ENCODE results near the gene RBPJ. TPM values are rescaled to one million over a fixed set of nuclear protein-coding genes. Genes with fewer than 3 reads are reported as not detected.

The RBPJ gene
- polyA plus RNA-seq, 4 donors, result 13.0 to 50.6 (median 17.8) TPM

DNA sequence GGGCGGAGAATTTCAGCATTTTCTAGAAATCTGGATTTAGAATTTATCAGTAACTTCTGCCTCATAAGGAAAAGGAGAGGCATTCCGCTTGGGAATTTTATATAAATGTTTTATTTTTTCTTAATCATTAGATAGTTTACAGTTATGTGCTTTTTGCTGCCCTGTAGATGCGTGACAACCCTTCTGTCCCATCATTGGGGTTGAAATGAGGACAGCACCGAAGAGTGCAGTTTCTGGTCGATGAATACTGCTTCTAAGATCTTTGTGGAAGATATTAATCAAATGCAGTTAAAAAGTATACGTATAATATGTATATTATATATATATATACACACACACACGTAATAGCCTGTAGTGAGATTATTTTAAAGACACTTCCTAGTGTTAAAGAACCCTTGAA is 1.5 kb downstream of the RBPJ start:
- H3K9me3 ChIP-seq (ENCODE audit: control insufficient read depth in 2 of 2, insufficient read depth in 1 of 2, low read depth in 1 of 2, low read length in 1 of 2), result peaks cover 0 to 12% of the 10 kb centered on the region in 2 donors
- WGBS, 3 donors, result 17 to 25% (median 19%) methylated on average over 7 of the region's 7 CpGs

DNA sequence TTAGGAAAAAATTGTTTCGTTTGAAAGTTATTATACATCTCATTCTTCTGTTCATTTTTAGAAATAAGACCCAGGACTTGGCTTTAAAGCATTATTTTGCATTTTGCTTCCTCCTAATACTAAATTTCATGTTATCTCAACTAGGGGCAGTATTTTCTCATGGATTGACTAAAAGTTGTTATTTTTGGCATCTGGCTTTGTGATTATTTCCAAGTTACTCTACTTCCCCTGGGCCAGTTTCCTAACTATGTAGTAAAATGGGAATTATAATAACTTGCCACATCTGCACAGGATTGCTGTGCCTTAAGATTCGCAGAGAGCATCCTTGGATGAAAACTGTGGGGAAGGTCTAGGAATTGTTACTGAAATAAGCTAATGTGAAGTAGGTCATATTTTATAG is 3.0 kb downstream of the RBPJ start:
- H3K36me3 ChIP-seq (ENCODE audit: control insufficient read depth in 3 of 3, insufficient read depth in 2 of 3, low read depth in 1 of 3, low read length in 3 of 3), result no peaks in the 10 kb centered on the region
- H3K9me3 ChIP-seq (ENCODE audit: control insufficient read depth in 2 of 2, insufficient read depth in 1 of 2, low read depth in 1 of 2, low read length in 1 of 2), result no peaks in the 10 kb centered on the region
- FAIRE-seq (no peak), DNase-seq (no peak)
- WGBS, 3 donors, result 53 to 56% (median 55%) methylated on average over 2 of the region's 2 CpGs
- no peaks in the 10 kb centered on the region for H3K27me3 ChIP-seq (ENCODE audit: control insufficient read depth in 3 of 3, insufficient read depth in 3 of 3, low read length in 3 of 3)
- H3K4me1 ChIP-seq (ENCODE audit: control insufficient read depth in 3 of 3, insufficient read depth in 2 of 3, low read depth in 1 of 3, low read length in 2 of 3), result peaks cover 0 to 7% (median 6%) of the 10 kb centered on the region in 3 donors
- H3K4me3 ChIP-seq (ENCODE audit: low read depth in 1 of 3, low read length in 3 of 3), result no peak overlapping the region
- H3K27ac ChIP-seq (ENCODE audit: low read depth in 1 of 3, low read length in 2 of 3), result no peak overlapping the region

More for the DNA sequence above, 1.5 kb downstream of the RBPJ start:
- H3K27me3 ChIP-seq (ENCODE audit: control insufficient read depth in 3 of 3, insufficient read depth in 3 of 3, low read length in 3 of 3), result no peaks in the 10 kb centered on the region
- DNase-seq, result no peak
- peaks cover 0 to 7% (median 6%) of the 10 kb centered on the region in 3 donors for H3K4me1 ChIP-seq (ENCODE audit: control insufficient read depth in 3 of 3, insufficient read depth in 2 of 3, low read depth in 1 of 3, low read length in 2 of 3)
- H3K27ac ChIP-seq (ENCODE audit: low read depth in 1 of 3, low read length in 2 of 3), result peak overlapping the region in 1 of 3 donors; percentile 85
- H3K36me3 ChIP-seq (ENCODE audit: control insufficient read depth in 3 of 3, insufficient read depth in 2 of 3, low read depth in 1 of 3, low read length in 3 of 3), result no peaks in the 10 kb centered on the region
- no peak for FAIRE-seq
- H3K4me3 ChIP-seq (ENCODE audit: low read depth in 1 of 3, low read length in 3 of 3), result peak overlapping the region in 2 of 3 donors; percentile 91 to 92

DNA sequence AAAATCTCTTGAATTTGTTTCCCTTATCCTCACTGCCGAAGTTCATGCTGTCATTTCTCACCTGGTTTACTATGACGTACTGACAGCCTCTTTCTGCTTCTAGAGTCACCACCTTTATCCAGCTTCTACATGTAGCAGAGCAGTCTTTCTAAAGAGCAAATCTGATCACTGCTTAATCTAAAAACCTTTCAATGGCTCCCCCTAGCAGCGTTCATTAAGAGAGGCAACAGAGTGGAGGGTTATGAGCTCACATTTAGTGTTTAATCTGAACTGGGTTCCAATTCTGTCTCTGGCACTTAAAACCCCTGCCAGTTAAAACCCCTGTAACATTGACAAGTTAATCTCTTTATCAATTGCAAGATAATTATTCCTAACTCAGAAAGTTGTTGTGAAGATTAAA is 4.4 kb downstream of the RBPJ start:
- peak in 1 of 2 donors; percentile 60 for DNase-seq
- H3K27me3 ChIP-seq (ENCODE audit: control insufficient read depth in 3 of 3, insufficient read depth in 3 of 3, low read length in 3 of 3), result no peaks in the 10 kb centered on the region
- 29 to 38% (median 33%) methylated on average over 3 of the region's 3 CpGs for WGBS, 3 donors
- H3K36me3 ChIP-seq (ENCODE audit: control insufficient read depth in 3 of 3, insufficient read depth in 2 of 3, low read depth in 1 of 3, low read length in 3 of 3), result no peaks in the 10 kb centered on the region
- no peaks in the 10 kb centered on the region for H3K9me3 ChIP-seq (ENCODE audit: control insufficient read depth in 2 of 2, insufficient read depth in 1 of 2, low read depth in 1 of 2, low read length in 1 of 2)
- H3K4me1 ChIP-seq (ENCODE audit: control insufficient read depth in 3 of 3, insufficient read depth in 2 of 3, low read depth in 1 of 3, low read length in 2 of 3), result peaks cover 0 to 7% (median 6%) of the 10 kb centered on the region in 3 donors
- H3K4me3 ChIP-seq (ENCODE audit: low read depth in 1 of 3, low read length in 3 of 3), result no peak overlapping the region
- FAIRE-seq, result no peak
- no peak overlapping the region for H3K27ac ChIP-seq (ENCODE audit: low read depth in 1 of 3, low read length in 2 of 3)

DNA sequence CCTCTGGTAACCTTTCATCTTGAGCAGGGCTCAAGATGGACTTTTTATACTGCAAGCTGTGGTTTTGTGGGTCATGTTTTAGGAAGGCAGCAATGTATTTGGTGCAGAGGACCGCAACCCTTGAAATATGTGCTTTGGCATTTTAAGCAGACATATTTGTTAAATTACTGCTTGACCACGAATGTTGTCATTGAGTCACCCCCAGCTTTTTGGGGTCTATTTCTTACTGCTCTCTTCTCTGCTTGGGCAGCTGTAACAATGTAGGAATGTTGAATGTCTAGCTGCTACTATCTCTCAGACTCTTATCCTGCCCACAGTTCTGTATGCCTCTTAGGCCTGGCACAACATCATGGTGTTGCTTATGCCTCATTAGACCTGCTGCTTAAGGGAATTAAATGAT is 6.0 kb downstream of the RBPJ start:
- FAIRE-seq, result no peak
- 58 to 68% (median 61%) methylated on average over 2 of the region's 2 CpGs for WGBS, 3 donors

DNA sequence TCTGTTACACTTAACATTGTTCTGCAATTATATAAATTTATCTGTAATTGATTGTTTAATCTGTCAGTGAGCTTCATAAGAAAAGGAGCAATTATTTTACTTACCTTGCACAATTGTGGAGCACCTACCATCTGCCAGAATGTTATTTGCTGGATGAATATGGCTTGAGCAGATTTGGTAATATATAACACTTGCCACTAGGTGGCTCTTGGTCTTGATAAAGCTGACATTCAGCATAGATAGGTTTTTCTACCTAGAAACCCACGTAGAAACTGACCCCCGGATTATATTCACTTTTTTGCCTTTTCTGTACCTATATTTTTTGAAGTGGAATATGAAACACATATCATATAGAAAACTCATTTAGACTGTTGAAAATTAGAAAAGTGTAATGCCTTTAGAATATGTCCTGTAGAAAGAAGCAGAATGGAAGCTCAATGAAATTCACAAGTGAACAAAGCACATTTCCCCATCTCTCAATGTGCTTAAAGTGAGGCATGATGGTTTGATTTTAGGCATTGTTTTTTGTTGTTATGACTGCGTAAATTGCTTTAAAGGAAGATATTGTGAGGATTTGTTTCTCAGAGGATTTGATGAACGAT is 9.5 kb downstream of the RBPJ start:
- FAIRE-seq, result peak; percentile 44
- H3K4me1 ChIP-seq (ENCODE audit: control insufficient read depth in 3 of 3, insufficient read depth in 2 of 3, low read depth in 1 of 3, low read length in 2 of 3), result peaks cover 2 to 8% (median 3%) of the 10 kb centered on the region in 3 donors
- DNase-seq, result peak; percentile 68 to 69
- H3K4me3 ChIP-seq (ENCODE audit: low read depth in 1 of 3, low read length in 3 of 3), result no peak overlapping the region
- no peak overlapping the region for H3K27ac ChIP-seq (ENCODE audit: low read depth in 1 of 3, low read length in 2 of 3)
- peaks cover 0 to 5% (median 0%) of the 10 kb centered on the region in 3 donors for H3K36me3 ChIP-seq (ENCODE audit: control insufficient read depth in 3 of 3, insufficient read depth in 2 of 3, low read depth in 1 of 3, low read length in 3 of 3)
- H3K9me3 ChIP-seq (ENCODE audit: control insufficient read depth in 2 of 2, insufficient read depth in 1 of 2, low read depth in 1 of 2, low read length in 1 of 2), result no peaks in the 10 kb centered on the region
- H3K27me3 ChIP-seq (ENCODE audit: control insufficient read depth in 3 of 3, insufficient read depth in 3 of 3, low read length in 3 of 3), result no peaks in the 10 kb centered on the region
- WGBS, 3 donors, result 45 to 47% (median 46%) methylated on average over 4 of the region's 4 CpGs

More for the DNA sequence above, 6.0 kb downstream of the RBPJ start:
- no peak for DNase-seq
- Histone ChIP-seq H3K27me3 (ENCODE audit: control insufficient read depth in 3 of 3, insufficient read depth in 3 of 3, low read length in 3 of 3) (no peaks in the 10 kb centered on the region), H3K36me3 (ENCODE audit: control insufficient read depth in 3 of 3, insufficient read depth in 2 of 3, low read depth in 1 of 3, low read length in 3 of 3) (peaks cover 0 to 2% (median 0%) of the 10 kb centered on the region in 3 donors), H3K9me3 (ENCODE audit: control insufficient read depth in 2 of 2, insufficient read depth in 1 of 2, low read depth in 1 of 2, low read length in 1 of 2) (no peaks in the 10 kb centered on the region), H3K4me1 (ENCODE audit: control insufficient read depth in 3 of 3, insufficient read depth in 2 of 3, low read depth in 1 of 3, low read length in 2 of 3) (peaks cover 0 to 11% (median 7%) of the 10 kb centered on the region in 3 donors), H3K4me3 (ENCODE audit: low read depth in 1 of 3, low read length in 3 of 3) (no peak overlapping the region), H3K27ac (ENCODE audit: low read depth in 1 of 3, low read length in 2 of 3) (no peak overlapping the region)

DNA sequence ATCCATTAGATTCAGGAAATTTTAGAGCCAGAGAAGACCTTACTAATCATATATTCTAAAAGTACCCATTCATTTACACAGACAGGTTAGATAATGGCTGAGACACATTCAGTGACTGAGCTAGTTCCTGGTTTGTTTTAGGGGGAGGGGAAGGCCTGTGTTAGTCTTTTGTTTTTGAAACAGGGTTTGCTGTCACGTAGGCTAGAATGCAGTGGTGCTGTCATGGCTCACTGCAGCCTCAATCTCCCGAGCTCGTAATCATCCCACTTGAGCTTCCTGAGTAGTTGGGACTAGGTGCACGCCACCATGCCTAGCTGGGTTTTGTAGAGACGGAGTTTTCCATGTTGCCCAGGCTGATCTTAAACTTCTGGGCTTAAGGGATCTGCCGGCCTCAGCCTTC is 10.1 kb downstream of the RBPJ start:
- H3K27ac ChIP-seq (ENCODE audit: low read depth in 1 of 3, low read length in 2 of 3), result no peak overlapping the region
- no peaks in the 10 kb centered on the region for H3K27me3 ChIP-seq (ENCODE audit: control insufficient read depth in 3 of 3, insufficient read depth in 3 of 3, low read length in 3 of 3)
- H3K36me3 ChIP-seq (ENCODE audit: control insufficient read depth in 3 of 3, insufficient read depth in 2 of 3, low read depth in 1 of 3, low read length in 3 of 3), result peaks cover 0 to 5% (median 0%) of the 10 kb centered on the region in 3 donors
- H3K4me3 ChIP-seq (ENCODE audit: low read depth in 1 of 3, low read length in 3 of 3), result no peak overlapping the region
- FAIRE-seq (no peak), DNase-seq (no peak)
- H3K9me3 ChIP-seq (ENCODE audit: control insufficient read depth in 2 of 2, insufficient read depth in 1 of 2, low read depth in 1 of 2, low read length in 1 of 2), result no peaks in the 10 kb centered on the region
- WGBS, 3 donors, result 62 to 85% (median 69%) methylated on average over 6 of the region's 6 CpGs
- peaks cover 2 to 8% (median 3%) of the 10 kb centered on the region in 3 donors for H3K4me1 ChIP-seq (ENCODE audit: control insufficient read depth in 3 of 3, insufficient read depth in 2 of 3, low read depth in 1 of 3, low read length in 2 of 3)

DNA sequence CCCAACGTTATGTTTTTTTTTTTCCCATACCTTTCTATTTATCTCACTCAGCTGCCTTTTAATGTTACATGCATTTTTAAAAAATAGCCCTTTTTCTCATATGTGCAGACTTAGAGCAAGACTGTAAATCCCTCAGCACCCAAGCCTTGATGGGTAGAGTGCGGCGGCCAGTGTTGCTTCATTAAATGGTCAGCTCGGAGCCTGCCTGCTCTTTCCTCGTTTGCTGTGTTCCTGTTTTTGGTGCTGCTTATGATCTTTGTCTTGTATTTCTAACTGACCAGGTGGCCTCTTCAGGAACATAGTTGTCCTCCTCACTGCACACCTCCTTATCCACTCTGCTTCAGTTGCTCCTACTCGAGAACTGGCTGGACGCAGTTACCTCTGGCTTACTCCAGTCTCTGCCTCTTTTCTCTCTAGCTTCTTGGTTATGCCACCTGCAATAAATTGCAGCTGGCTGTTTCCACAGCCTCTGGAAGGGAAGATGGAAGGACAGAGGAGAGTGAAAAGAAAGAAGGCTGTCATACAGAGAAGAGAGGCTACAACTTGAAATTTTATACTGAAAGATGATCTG is 10.7 kb downstream of the RBPJ start:
- FAIRE-seq (no peak), DNase-seq (no peak)
- no peak overlapping the region for H3K27ac ChIP-seq (ENCODE audit: low read depth in 1 of 3, low read length in 2 of 3)
- no peak overlapping the region for H3K4me3 ChIP-seq (ENCODE audit: low read depth in 1 of 3, low read length in 3 of 3)
- peaks cover 0 to 5% (median 0%) of the 10 kb centered on the region in 3 donors for H3K36me3 ChIP-seq (ENCODE audit: control insufficient read depth in 3 of 3, insufficient read depth in 2 of 3, low read depth in 1 of 3, low read length in 3 of 3)
- WGBS, 3 donors, result 65 to 73% (median 67%) methylated on average over 7 of the region's 7 CpGs
- H3K27me3 ChIP-seq (ENCODE audit: control insufficient read depth in 3 of 3, insufficient read depth in 3 of 3, low read length in 3 of 3), result no peaks in the 10 kb centered on the region
- H3K9me3 ChIP-seq (ENCODE audit: control insufficient read depth in 2 of 2, insufficient read depth in 1 of 2, low read depth in 1 of 2, low read length in 1 of 2), result no peaks in the 10 kb centered on the region
- peaks cover 2 to 8% (median 3%) of the 10 kb centered on the region in 3 donors for H3K4me1 ChIP-seq (ENCODE audit: control insufficient read depth in 3 of 3, insufficient read depth in 2 of 3, low read depth in 1 of 3, low read length in 2 of 3)

DNA sequence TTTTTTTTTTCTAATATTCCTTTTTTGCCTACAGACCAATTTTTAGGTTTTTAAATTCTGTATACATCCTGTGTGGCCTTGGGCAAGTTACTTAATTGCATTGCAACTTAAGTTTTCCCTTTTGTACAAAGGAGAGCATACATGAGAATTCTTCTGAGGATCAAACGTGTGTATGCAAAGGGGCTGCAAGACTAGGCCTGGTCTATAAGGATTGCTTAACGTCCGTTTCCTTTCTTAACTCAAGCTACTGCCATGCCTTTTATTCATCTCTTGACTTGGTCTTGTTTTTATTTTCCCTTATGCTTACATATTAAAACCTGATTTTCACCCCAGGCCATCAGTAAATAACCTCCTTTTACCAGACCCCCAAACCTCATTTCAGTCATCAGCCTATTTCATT is 13.6 kb downstream of the RBPJ start:
- FAIRE-seq, result no peak
- WGBS, 3 donors, result 86 to 92% (median 86%) methylated on average over 3 of the region's 3 CpGs

More for the DNA sequence above, 13.6 kb downstream of the RBPJ start:
- Histone ChIP-seq H3K4me1 (ENCODE audit: control insufficient read depth in 3 of 3, insufficient read depth in 2 of 3, low read depth in 1 of 3, low read length in 2 of 3) (peaks cover 2 to 5% (median 3%) of the 10 kb centered on the region in 3 donors), H3K27me3 (ENCODE audit: control insufficient read depth in 3 of 3, insufficient read depth in 3 of 3, low read length in 3 of 3) (no peaks in the 10 kb centered on the region), H3K27ac (ENCODE audit: low read depth in 1 of 3, low read length in 2 of 3) (no peak overlapping the region), H3K9me3 (ENCODE audit: control insufficient read depth in 2 of 2, insufficient read depth in 1 of 2, low read depth in 1 of 2, low read length in 1 of 2) (no peaks in the 10 kb centered on the region), H3K36me3 (ENCODE audit: control insufficient read depth in 3 of 3, insufficient read depth in 2 of 3, low read depth in 1 of 3, low read length in 3 of 3) (peaks cover 0 to 5% (median 0%) of the 10 kb centered on the region in 3 donors), H3K4me3 (ENCODE audit: low read depth in 1 of 3, low read length in 3 of 3) (no peak overlapping the region)
- DNase-seq, result no peak
